CD4-positive, alpha-beta memory T cell (primary cell): ENCODE measurements around the gene IL22RA2. TPM values are rescaled to one million over a fixed set of nuclear protein-coding genes. Genes with fewer than 3 reads are reported as not detected.
A peak's percentile ranks its signal among the peaks of the same experiment; 100 is the strongest.
"Not testable (repeated sequence)": the region's sequence is repeated elsewhere in the genome, so short reads cannot be mapped to it uniquely, and the experiment has no call there.

Source experiments
- CTCF ChIA-PET: fragments of 350-600 bp; sonication (Branson Sonifier 250); formaldehyde crosslinking; loops from one replicate; lab custom pipeline; 2021; ENCODE audit warnings: inconsistent platforms; ENCODE audit not compliant: partially characterized antibody; lab: Charles Lee
- POLR2A ChIA-PET: fragments of 350-600 bp; sonication (Branson Sonifier 250); formaldehyde crosslinking; loops from one replicate; lab custom pipeline; 2021; ENCODE audit not compliant: partially characterized antibody; lab: Charles Lee
- DNase-seq, 5 donors: peaks; one replicate each; pipeline versions ENCODE4 v3.0.0 to v3.0.0-alpha.2; 2020 to 2022; ENCODE audit warnings: mixed read lengths in 1 of 5
- H3K27ac ChIP-seq: one replicate; pipeline ENCODE4 v1.7.0; 2013; ENCODE audit warnings: low read depth, low read length
- H3K27me3 ChIP-seq: 2 replicates; pipeline ENCODE4 v1.7.0; 2013; ENCODE audit warnings: mild to moderate bottlenecking, low read length, moderate library complexity; ENCODE audit not compliant: insufficient read depth
- H3K36me3 ChIP-seq: 2 replicates; pipeline ENCODE4 v1.7.0; 2013; ENCODE audit warnings: mild to moderate bottlenecking, low read length, moderate library complexity; ENCODE audit not compliant: insufficient read depth
- H3K4me1 ChIP-seq: 2 replicates; pipeline ENCODE4 v1.7.0; 2013; ENCODE audit warnings: mild to moderate bottlenecking, low read length, moderate library complexity; ENCODE audit not compliant: insufficient read depth
- H3K4me3 ChIP-seq, 2 donors: one replicate each; pipeline ENCODE4 v1.7.0; 2013; ENCODE audit warnings: low read length in 2 of 2, mild to moderate bottlenecking in 1 of 2
- H3K9me3 ChIP-seq, 2 donors: one replicate each; pipeline ENCODE4 v1.7.0; 2013; ENCODE audit warnings: low read length in 2 of 2, control low read depth in 1 of 2; ENCODE audit not compliant: control insufficient read depth in 1 of 2
- H3K27ac Mint-ChIP-seq, 7 donors: one replicate each; pipeline ENCODE4 v1.8.0; 2020 to 2021; ENCODE audit warnings: mixed read lengths in 7 of 7, mild to moderate bottlenecking in 6 of 7, inconsistent platforms in 3 of 7, moderate library complexity in 3 of 7
- H3K27me3 Mint-ChIP-seq, 2 donors: one replicate each; pipeline ENCODE4 v1.8.0; 2020 to 2021; ENCODE audit warnings: mixed read lengths in 2 of 2
- H3K36me3 Mint-ChIP-seq, 2 donors: one replicate each; pipeline ENCODE4 v1.8.0; 2020 to 2021; ENCODE audit warnings: mixed read lengths in 2 of 2, inconsistent platforms in 1 of 2, mild to moderate bottlenecking in 1 of 2
- H3K4me1 Mint-ChIP-seq, 4 donors: one replicate each; pipeline ENCODE4 v1.8.0; 2020 to 2021; ENCODE audit warnings: mixed read lengths in 4 of 4, mild to moderate bottlenecking in 1 of 4
- H3K4me3 Mint-ChIP-seq, 8 donors: one replicate each; pipeline ENCODE4 v1.8.0; 2020 to 2021; ENCODE audit warnings: mixed read lengths in 8 of 8, mild to moderate bottlenecking in 7 of 8, moderate library complexity in 6 of 8, inconsistent platforms in 3 of 8
- H3K9me3 Mint-ChIP-seq, 8 donors: one replicate each; pipeline ENCODE4 v1.8.0; 2020 to 2021; ENCODE audit warnings: mixed read lengths in 8 of 8, mild to moderate bottlenecking in 5 of 8, inconsistent platforms in 3 of 8, moderate library complexity in 1 of 8
- intact Hi-C: fragments of 100-400 bp; cut with micrococcal nuclease; formaldehyde crosslinking; loops from one replicate; pipeline ENCODE4 v1.15.1; 2023
- polyA plus RNA-seq, 2 donors: library from polyadenylated mRNA; unstranded; fragments of 300-500 nt; fragmentation: Illumina TruSeq; gene quantifications; one replicate each; pipeline ENCODE4 v1.2.3, GENCODE V29; 2021
- total RNA-seq, 2 experiments: library from RNA; stranded (reverse); gene quantifications; one replicate each; pipeline ENCODE4 v1.2.3, GENCODE V29; 2021

Gene IL22RA2
- total and polyA plus RNA-seq, 4 experiments from 2014 or later = not detected

DNA sequence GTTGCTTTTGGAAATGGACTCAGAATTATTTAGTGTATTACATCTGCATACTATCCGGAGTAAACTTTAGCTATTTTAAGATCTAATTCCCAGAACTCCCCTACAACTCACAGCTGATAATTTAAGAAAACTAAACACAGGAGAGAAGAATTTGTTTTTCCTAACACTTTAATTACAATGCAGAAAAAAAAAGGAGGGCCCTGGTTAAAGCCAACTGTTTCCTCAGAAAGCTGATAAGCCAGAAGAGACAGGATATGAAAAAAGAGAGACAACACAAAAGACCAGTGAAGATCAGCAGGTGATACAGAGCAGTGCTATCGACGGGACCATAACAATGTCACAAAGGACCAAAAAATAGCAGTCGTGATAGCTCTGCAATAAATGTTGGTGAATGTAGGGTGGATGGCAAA, 39.9 kb upstream of the IL22RA2 start:
- Mint-ChIP-seq H3K4me1 (peaks cover 46 to 86% (median 66%) of the 10 kb centered on the region in 4 donors), H3K27ac (peak overlapping the region in 1 of 7 donors; percentile 19), H3K9me3 (peaks cover 0 to 2% (median 0%) of the 10 kb centered on the region in 8 donors), H3K36me3 (peaks cover 25 to 34% of the 10 kb centered on the region in 2 donors), H3K27me3 (no peaks in the 10 kb centered on the region), H3K4me3 (peak overlapping the region in 7 of 8 donors; percentile 3 to 76 (median 34))
- no peak overlapping the region for H3K4me3 ChIP-seq
- no peaks in the 10 kb centered on the region for H3K9me3 ChIP-seq
- ChIA-PET CTCF (interaction anchor here (1.2 kb wide), 1 partner anchor 28 kb away, joined by 4 read pairs; no protein-coding TSS in a partner anchor), POLR2A (interaction anchor here (0.8 kb wide), 1 partner anchor 10 kb away, joined by 6 read pairs; no protein-coding TSS in a partner anchor)
- H3K36me3 ChIP-seq = no peaks in the 10 kb centered on the region
- DNase-seq = no peak
- intact Hi-C loops = no loop called here
- peaks cover 47% of the 10 kb centered on the region for H3K4me1 ChIP-seq
- H3K27ac ChIP-seq = no peak overlapping the region
- H3K27me3 ChIP-seq = no peaks in the 10 kb centered on the region

DNA sequence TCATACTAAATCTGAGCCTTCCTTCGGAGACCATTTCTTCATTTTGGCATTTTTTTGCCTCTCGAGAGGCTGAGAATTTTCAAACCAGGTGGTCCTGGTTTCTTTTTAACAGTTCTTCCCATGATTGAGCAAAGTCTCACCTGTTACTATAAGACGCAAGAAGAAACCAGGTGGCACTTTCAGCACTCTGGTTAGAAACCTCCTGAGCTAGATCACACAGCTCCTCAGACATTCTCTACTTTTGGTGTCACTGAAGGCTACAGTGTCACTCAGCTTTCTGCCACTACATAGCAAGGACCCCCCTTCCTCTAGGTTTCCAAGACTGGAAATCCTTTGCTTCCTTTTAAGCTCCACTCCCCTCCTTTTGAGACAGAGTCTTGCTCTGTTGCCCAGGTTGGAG, 38.5 kb upstream of the IL22RA2 start:
- CTCF ChIA-PET = interaction anchor here (0.5 kb wide), 1 partner anchor 1211 kb away, joined by 3 read pairs; no protein-coding TSS in a partner anchor
- POLR2A ChIA-PET = no interaction called here
- Histone ChIP-seq H3K27ac (no peak overlapping the region), H3K4me1 (peaks cover 33% of the 10 kb centered on the region), H3K4me3 (no peak overlapping the region), H3K9me3 (no peaks in the 10 kb centered on the region), H3K36me3 (no peaks in the 10 kb centered on the region), H3K27me3 (no peaks in the 10 kb centered on the region)
- Mint-ChIP-seq H3K4me1 (peaks cover 41 to 80% (median 63%) of the 10 kb centered on the region in 4 donors), H3K27me3 (no peaks in the 10 kb centered on the region), H3K36me3 (peaks cover 26 to 41% of the 10 kb centered on the region in 2 donors), H3K9me3 (peaks cover 0 to 2% (median 0%) of the 10 kb centered on the region in 8 donors), H3K4me3 (no peak overlapping the region), H3K27ac (no peak overlapping the region)
- DNase-seq = no peak
- intact Hi-C loops = no loop called here

DNA sequence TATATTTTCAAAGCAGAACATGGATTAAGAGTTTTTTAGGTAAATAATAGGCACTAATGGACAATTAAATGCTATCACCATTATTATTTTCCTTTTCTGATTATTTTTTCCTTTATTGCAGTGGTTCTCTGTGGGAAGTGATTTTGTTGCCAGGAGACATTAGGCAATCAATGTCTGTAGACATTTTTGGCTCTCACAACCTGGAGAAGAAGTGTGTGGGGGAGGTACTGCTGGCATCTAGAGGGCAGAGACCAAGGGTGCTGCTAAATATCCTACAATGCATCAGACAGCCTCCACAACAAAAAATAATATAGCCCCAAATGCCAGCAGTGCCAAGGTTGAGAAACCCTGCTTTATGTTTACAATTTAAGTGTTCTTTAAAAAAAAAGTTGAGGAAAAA, 37.5 kb upstream of the IL22RA2 start:
- Histone ChIP-seq H3K27me3 (no peaks in the 10 kb centered on the region), H3K4me3 (no peak overlapping the region), H3K4me1 (peaks cover 24% of the 10 kb centered on the region), H3K36me3 (peaks cover 3% of the 10 kb centered on the region), H3K9me3 (no peaks in the 10 kb centered on the region), H3K27ac (no peak overlapping the region)
- H3K4me3 Mint-ChIP-seq = no peak overlapping the region
- H3K27ac Mint-ChIP-seq = peak overlapping the region in 1 of 7 donors; percentile 37
- POLR2A ChIA-PET = no interaction called here
- H3K9me3 Mint-ChIP-seq = peaks cover 0 to 2% (median 0%) of the 10 kb centered on the region in 8 donors
- H3K36me3 Mint-ChIP-seq = peaks cover 32 to 45% of the 10 kb centered on the region in 2 donors
- intact Hi-C loops = no loop called here
- no peak for DNase-seq
- H3K27me3 Mint-ChIP-seq = no peaks in the 10 kb centered on the region
- H3K4me1 Mint-ChIP-seq = peaks cover 36 to 70% (median 58%) of the 10 kb centered on the region in 4 donors
- CTCF ChIA-PET = no interaction called here

DNA sequence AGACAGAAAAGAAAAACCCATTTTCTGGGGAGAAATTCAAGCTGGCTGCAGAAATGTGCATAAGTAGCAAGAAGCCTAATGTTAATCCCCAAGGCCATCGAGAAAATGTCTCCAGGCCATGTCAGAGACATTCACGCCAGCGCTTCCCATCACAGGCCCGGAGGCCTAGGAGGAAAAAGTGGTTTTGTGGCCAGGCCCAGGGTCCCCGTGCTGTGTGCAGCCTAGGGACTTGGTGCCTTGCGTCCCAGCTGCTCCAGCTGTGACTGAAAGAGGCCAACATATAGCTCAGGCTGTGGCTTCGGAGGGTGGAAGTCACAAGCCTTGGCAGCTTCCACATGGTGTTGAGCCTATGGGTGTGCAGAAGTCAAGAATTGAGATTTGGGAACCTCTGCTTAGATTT, 34.8 kb upstream of the IL22RA2 start:
- Mint-ChIP-seq H3K36me3 (peaks cover 53 to 61% of the 10 kb centered on the region in 2 donors), H3K27me3 (no peaks in the 10 kb centered on the region), H3K9me3 (peaks cover 0 to 2% (median 0%) of the 10 kb centered on the region in 8 donors), H3K27ac (peak overlapping the region in 1 of 7 donors; percentile 19), H3K4me3 (no peak overlapping the region), H3K4me1 (peaks cover 24 to 49% (median 43%) of the 10 kb centered on the region in 4 donors)
- intact Hi-C loops = no loop called here
- CTCF ChIA-PET = interaction anchor here (0.7 kb wide), 1 partner anchor 907 kb away, joined by 3 read pairs; no protein-coding TSS in a partner anchor
- POLR2A ChIA-PET = no interaction called here
- H3K36me3 ChIP-seq = peaks cover 27% of the 10 kb centered on the region
- H3K4me3 ChIP-seq = no peak overlapping the region
- no peak overlapping the region for H3K27ac ChIP-seq
- H3K9me3 ChIP-seq = no peaks in the 10 kb centered on the region
- DNase-seq = no peak
- no peaks in the 10 kb centered on the region for H3K27me3 ChIP-seq
- H3K4me1 ChIP-seq = peaks cover 5% of the 10 kb centered on the region

DNA sequence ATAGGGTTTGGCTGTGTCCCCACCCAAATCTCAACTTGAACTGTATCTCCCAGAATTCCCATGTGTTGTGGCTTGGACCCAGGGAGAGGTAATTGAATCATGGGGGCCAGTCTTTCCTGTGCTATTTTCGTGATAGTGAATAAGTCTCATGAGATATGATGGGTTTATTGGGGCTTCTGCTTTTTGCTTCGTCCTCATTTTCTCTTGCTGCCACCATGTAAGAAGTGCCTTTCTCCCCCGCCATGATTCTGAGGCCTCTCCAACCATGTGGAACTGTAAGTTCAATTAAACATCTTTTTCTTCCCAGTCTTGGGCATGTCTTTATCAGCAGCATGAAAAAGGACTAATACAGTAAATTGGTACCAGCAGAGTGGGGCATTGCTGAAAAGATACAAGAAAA, 34.0 kb upstream of the IL22RA2 start:
- H3K36me3 ChIP-seq = peaks cover 32% of the 10 kb centered on the region
- peaks cover 55 to 68% of the 10 kb centered on the region in 2 donors for H3K36me3 Mint-ChIP-seq

DNA sequence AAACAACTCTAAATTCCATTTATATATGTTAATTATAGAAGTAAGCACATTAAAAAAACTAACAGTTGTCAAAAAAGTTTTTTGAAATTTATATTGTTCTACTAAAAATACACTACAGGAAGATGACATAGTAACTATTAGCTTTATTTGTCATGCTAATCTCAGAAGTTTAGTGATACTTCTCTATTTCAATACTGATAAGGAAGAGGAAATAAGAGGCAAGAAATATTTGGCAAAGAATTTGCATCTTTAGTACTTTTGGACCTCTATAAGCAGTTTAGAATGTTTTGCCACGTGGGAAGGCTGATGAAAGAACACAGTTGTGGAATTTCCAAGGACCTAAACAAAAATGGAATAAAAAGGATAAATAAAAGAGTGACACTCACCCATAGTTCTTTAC, 33.1 kb upstream of the IL22RA2 start:
- CTCF ChIA-PET = no interaction called here
- intact Hi-C loops = no loop called here
- H3K4me1 ChIP-seq = peaks cover 1% of the 10 kb centered on the region
- H3K9me3 Mint-ChIP-seq = peaks cover 0 to 2% (median 0%) of the 10 kb centered on the region in 8 donors
- H3K4me1 Mint-ChIP-seq = peaks cover 19 to 34% (median 31%) of the 10 kb centered on the region in 4 donors
- H3K4me3 Mint-ChIP-seq = no peak overlapping the region
- POLR2A ChIA-PET = no interaction called here
- no peaks in the 10 kb centered on the region for H3K27me3 Mint-ChIP-seq
- peak overlapping the region in 2 of 7 donors; percentile 23 to 27 for H3K27ac Mint-ChIP-seq
- H3K36me3 ChIP-seq = peaks cover 32% of the 10 kb centered on the region
- H3K27me3 ChIP-seq = no peaks in the 10 kb centered on the region
- no peak for DNase-seq
- no peak overlapping the region for H3K27ac ChIP-seq
- H3K36me3 Mint-ChIP-seq = peaks cover 58 to 66% of the 10 kb centered on the region in 2 donors
- H3K4me3 ChIP-seq = no peak overlapping the region
- H3K9me3 ChIP-seq = no peaks in the 10 kb centered on the region

More for the DNA sequence above, 34.0 kb upstream of the IL22RA2 start:
- Mint-ChIP-seq H3K27ac (peak overlapping the region in 2 of 7 donors; percentile 6 to 80), H3K4me1 (peaks cover 20 to 43% (median 38%) of the 10 kb centered on the region in 4 donors)
- H3K4me3 Mint-ChIP-seq, intact Hi-C loops, H3K27ac ChIP-seq, DNase-seq, H3K4me1 ChIP-seq, H3K27me3 ChIP-seq, H3K9me3 ChIP-seq, H3K27me3 Mint-ChIP-seq, H3K9me3 Mint-ChIP-seq, H3K4me3 ChIP-seq, POLR2A ChIA-PET, CTCF ChIA-PET: not testable (repeated sequence)

DNA sequence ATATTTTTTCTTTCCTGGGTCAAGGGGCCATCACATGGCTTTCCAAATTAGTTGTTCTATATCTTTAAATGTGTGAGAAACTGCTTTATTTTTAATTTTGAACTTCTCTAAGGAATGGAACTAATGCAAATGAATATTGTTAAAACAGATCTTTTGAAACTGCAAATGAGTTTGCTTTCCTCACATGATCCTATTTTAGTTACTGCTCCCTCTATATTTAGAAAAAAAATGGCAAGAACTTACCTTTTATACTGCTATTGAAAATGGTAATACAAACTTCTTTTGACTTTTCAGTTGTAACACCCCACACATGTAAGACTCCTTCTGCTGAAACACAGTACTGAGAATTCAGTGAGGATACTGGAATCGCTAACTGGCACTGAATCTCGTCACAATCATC, 29.8 kb upstream of the IL22RA2 start:
- Mint-ChIP-seq H3K9me3 (peaks cover 0 to 2% (median 0%) of the 10 kb centered on the region in 8 donors), H3K27ac (no peak overlapping the region), H3K4me1 (peaks cover 9 to 16% (median 10%) of the 10 kb centered on the region in 4 donors), H3K4me3 (no peak overlapping the region), H3K27me3 (no peaks in the 10 kb centered on the region), H3K36me3 (peaks cover 54 to 66% of the 10 kb centered on the region in 2 donors)
- CTCF ChIA-PET = no interaction called here
- H3K4me3 ChIP-seq = no peak overlapping the region
- no peaks in the 10 kb centered on the region for H3K27me3 ChIP-seq
- H3K4me1 ChIP-seq = no peaks in the 10 kb centered on the region
- H3K9me3 ChIP-seq = no peaks in the 10 kb centered on the region
- POLR2A ChIA-PET = no interaction called here
- H3K27ac ChIP-seq = no peak overlapping the region
- H3K36me3 ChIP-seq = peaks cover 46% of the 10 kb centered on the region
- intact Hi-C loops = no loop called here
- DNase-seq = no peak
